HEK293T (cell line): ENCODE data around the gene PNMA5.
"Not testable (repeated sequence)": the region's sequence is repeated elsewhere in the genome, so short reads cannot be mapped to it uniquely, and the experiment has no call there.

Experiments used
- CTCF ChIA-PET: fragments of 350-600 bp; formaldehyde crosslinking; extraction: SDS; loops from one replicate; lab custom pipeline; 2021; ENCODE audit warnings: antibody characterized with exemption, inconsistent platforms; lab: Yijun Ruan, JAX
- POLR2A ChIA-PET: fragments of 350-600 bp; formaldehyde crosslinking; extraction: SDS; loops from one replicate; lab custom pipeline; 2020; ENCODE audit warnings: antibody characterized with exemption, inconsistent platforms; lab: Yijun Ruan, JAX
- DNase-seq: peaks from one replicate; pipeline ENCODE4 v3.0.0; 2012; ENCODE audit warnings: mixed read lengths; ENCODE audit errors: extremely low spot score
- ARNT ChIP-seq: fragments of 450-650 bp; IDR thresholded peaks from 2 replicates; pipeline ENCODE4 v1.6.1; 2017; ENCODE audit warnings: mild to moderate bottlenecking
- BHLHE40 ChIP-seq: fragments of 450-650 bp; IDR thresholded peaks from 2 replicates; pipeline ENCODE4 v1.6.1; 2016; ENCODE audit warnings: mild to moderate bottlenecking, moderate library complexity, borderline replicate concordance
- CTBP1 ChIP-seq: fragments of 450-650 bp; IDR thresholded peaks from 2 replicates; pipeline ENCODE4 v1.6.1; 2016; ENCODE audit warnings: borderline replicate concordance
- ELF4 ChIP-seq: fragments of 450-650 bp; IDR thresholded peaks from 2 replicates; pipeline ENCODE4 v1.6.1; 2017; ENCODE audit warnings: antibody characterized with exemption
- FOXA1 ChIP-seq: fragments of 450-650 bp; IDR thresholded peaks from 2 replicates; pipeline ENCODE4 v1.6.1; 2016; ENCODE audit warnings: mild to moderate bottlenecking
- FOXK2 ChIP-seq: fragments of 450-650 bp; IDR thresholded peaks from 2 replicates; pipeline ENCODE4 v1.6.1; 2016; ENCODE audit warnings: mild to moderate bottlenecking
- FOXM1 ChIP-seq: fragments of 450-650 bp; IDR thresholded peaks from 2 replicates; pipeline ENCODE4 v1.6.1; 2017; ENCODE audit warnings: mild to moderate bottlenecking, borderline replicate concordance
- HDGF ChIP-seq: fragments of 450-650 bp; IDR thresholded peaks from 2 replicates; pipeline ENCODE4 v1.6.1; 2017; ENCODE audit warnings: antibody characterized with exemption, borderline replicate concordance
- L3MBTL2 ChIP-seq: fragments of 450-650 bp; conservative IDR thresholded peaks from 2 replicates; pipeline ENCODE4 v1.6.1; 2016; ENCODE audit warnings: mild to moderate bottlenecking
- LEF1 ChIP-seq: fragments of 450-650 bp; IDR thresholded peaks from 2 replicates; pipeline ENCODE4 v1.6.1; 2017; ENCODE audit warnings: mild to moderate bottlenecking, borderline replicate concordance
- NFRKB ChIP-seq: fragments of 450-650 bp; IDR thresholded peaks from 2 replicates; pipeline ENCODE4 v1.6.1; 2016; ENCODE audit warnings: mild to moderate bottlenecking, moderate library complexity
- PKNOX1 ChIP-seq: fragments of 450-650 bp; IDR thresholded peaks from 2 replicates; pipeline ENCODE4 v1.6.1; 2016
- SP1 ChIP-seq: fragments of 450-650 bp; IDR thresholded peaks from 2 replicates; pipeline ENCODE4 v1.6.1; 2017
- SUZ12 ChIP-seq: fragments of 450-650 bp; IDR thresholded peaks from 2 replicates; pipeline ENCODE4 v1.6.1; 2016; ENCODE audit warnings: mild to moderate bottlenecking
- TARDBP ChIP-seq: fragments of 450-650 bp; IDR thresholded peaks from 2 replicates; pipeline ENCODE4 v1.6.1; 2016
- ZNF384 ChIP-seq: fragments of 450-650 bp; IDR thresholded peaks from 2 replicates; pipeline ENCODE4 v1.6.1; 2016

Gene PNMA5

DNA sequence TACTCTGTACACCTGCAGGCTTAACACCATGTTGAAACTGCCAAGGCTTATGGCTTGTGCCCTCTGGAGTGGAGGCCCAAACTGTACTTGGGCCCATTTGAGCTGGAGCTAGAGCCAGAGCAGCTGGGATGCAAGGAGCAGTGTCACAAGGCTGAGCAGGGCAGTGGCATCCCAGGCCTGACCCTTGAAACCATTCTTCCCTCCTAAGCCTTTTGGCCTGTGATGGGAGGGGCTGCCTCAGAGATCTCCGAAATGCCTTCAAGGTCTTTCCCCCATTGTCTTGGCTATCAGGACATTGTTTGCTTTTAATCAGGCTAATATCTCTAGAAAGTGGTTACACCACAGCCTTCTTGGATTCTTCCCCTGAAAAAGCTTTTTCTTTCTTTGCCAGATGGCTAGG, 10.9 kb upstream of the PNMA5 start:
- POLR2A ChIA-PET, result no interaction called here
- CTCF ChIA-PET, result no interaction called here
- DNase-seq, result no peak
- no peak for TF ChIP-seq ELF4

GRCh38 chrX:153003981-153004380, 10.1 kb upstream of the PNMA5 start:
- CTCF ChIA-PET, result no interaction called here
- POLR2A ChIA-PET, result no interaction called here
- no peak for TF ChIP-seq ZNF384
- TF ChIP-seq NFRKB, result no peak
- no peak for TF ChIP-seq FOXK2
- no peak for TF ChIP-seq PKNOX1
- TF ChIP-seq BHLHE40, result no peak
- TF ChIP-seq FOXA1, result no peak
- TF ChIP-seq HDGF, result no peak
- no peak for TF ChIP-seq L3MBTL2
- no peak for TF ChIP-seq ELF4
- TF ChIP-seq SP1, result no peak
- no peak for TF ChIP-seq FOXM1
- no peak for TF ChIP-seq SUZ12
- TF ChIP-seq CTBP1, result no peak
- TF ChIP-seq TARDBP, result no peak
- TF ChIP-seq ARNT, result no peak
- no peak for TF ChIP-seq LEF1
- DNase-seq, result no peak

DNA sequence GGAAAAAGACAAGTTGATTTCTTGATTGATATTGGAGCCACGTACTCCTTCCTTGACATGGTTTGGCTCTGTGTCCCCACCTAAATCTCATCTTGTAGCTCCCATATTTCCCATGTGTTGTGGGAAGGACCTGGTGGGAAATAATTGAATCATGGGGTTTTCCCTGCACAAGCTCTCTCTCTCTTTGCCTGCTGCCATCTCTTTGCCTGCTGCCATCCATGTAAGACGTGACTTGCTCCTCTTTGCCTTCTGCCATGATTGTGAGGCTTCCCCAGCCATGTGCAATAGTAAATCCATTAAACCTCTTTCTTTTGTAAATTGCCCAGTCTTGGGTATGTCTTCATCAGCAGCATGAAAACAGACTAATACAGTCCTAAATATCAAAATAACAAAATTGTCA, 8.3 kb upstream of the PNMA5 start:
- CTCF ChIA-PET, POLR2A ChIA-PET, DNase-seq: not testable (repeated sequence)

GRCh38 chrX:152997337-152997736, 3.4 kb upstream of the PNMA5 start:
- TF ChIP-seq ARNT, result no peak
- TF ChIP-seq NFRKB, result no peak
- no peak for TF ChIP-seq FOXK2
- TF ChIP-seq BHLHE40, result no peak
- TF ChIP-seq SUZ12, result no peak
- no peak for TF ChIP-seq LEF1
- TF ChIP-seq ZNF384, result no peak
- TF ChIP-seq TARDBP, result no peak
- ChIA-PET POLR2A (no interaction called here), CTCF (interaction anchor here (0.6 to 1.0 kb wide), 2 partner anchors 20 to 22 kb away, joined by 3 read pairs; no protein-coding TSS in a partner anchor)
- no peak for DNase-seq

GRCh38 chrX:152992115-152992514, 1.8 kb downstream of the PNMA5 start:
- TF ChIP-seq FOXK2 (no peak), ARNT (no peak), BHLHE40 (no peak), FOXM1 (no peak), ZNF384 (no peak), CTBP1 (no peak), LEF1 (no peak), SP1 (no peak), NFRKB (no peak), HDGF (no peak), SUZ12 (no peak), FOXA1 (no peak), TARDBP (no peak), PKNOX1 (no peak), ELF4 (no peak), L3MBTL2 (no peak)
- ChIA-PET POLR2A (no interaction called here), CTCF (no interaction called here)
- DNase-seq, result no peak

- TF ChIP-seq CTBP1 (no peak), ELF4 (no peak), FOXM1 (no peak), TARDBP (no peak), FOXA1 (no peak), FOXK2 (no peak), BHLHE40 (no peak), SP1 (no peak), PKNOX1 (no peak), ZNF384 (no peak), SUZ12 (no peak), ARNT (no peak), L3MBTL2 (no peak), LEF1 (no peak), NFRKB (no peak)
- no peak for DNase-seq
- CTCF ChIA-PET, result interaction anchor here (0.7 kb wide), 1 partner anchor 103 kb away, joined by 4 read pairs; no protein-coding TSS in a partner anchor
- POLR2A ChIA-PET, result no interaction called here
Measured at GRCh38 chrX:152991123-152991522, 2.8 kb downstream of the PNMA5 start.

DNA sequence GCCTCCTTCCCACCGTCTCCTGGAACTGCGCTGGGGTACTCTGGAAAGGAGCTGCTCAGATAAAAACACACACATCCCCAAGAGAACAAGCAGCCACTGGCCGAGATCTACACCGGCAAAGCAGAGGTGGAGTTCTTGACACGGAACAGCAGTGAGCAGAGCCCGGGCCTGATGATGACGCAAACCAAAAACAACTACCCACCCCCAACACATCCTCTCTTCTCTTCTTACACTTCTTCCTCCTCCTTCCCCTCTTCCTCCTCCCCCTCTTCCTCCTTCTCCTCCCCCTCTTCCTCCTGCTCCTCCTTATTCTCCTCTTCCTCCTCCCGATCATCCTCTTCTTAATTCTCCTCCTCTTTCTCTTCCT, 4.6 kb downstream of the PNMA5 start:
- POLR2A ChIA-PET, result no interaction called here
- no peak for TF ChIP-seq FOXM1
- TF ChIP-seq L3MBTL2, result no peak
- no peak for TF ChIP-seq SP1
- TF ChIP-seq ARNT, result no peak
- no peak for TF ChIP-seq LEF1
- TF ChIP-seq SUZ12, result no peak
- no peak for TF ChIP-seq NFRKB
- no peak for TF ChIP-seq ELF4
- TF ChIP-seq PKNOX1, result no peak
- TF ChIP-seq CTBP1, result no peak
- TF ChIP-seq HDGF, result no peak
- TF ChIP-seq ZNF384, result no peak
- no peak for TF ChIP-seq BHLHE40
- TF ChIP-seq FOXA1, result no peak
- no peak for TF ChIP-seq FOXK2
- no peak for TF ChIP-seq TARDBP
- CTCF ChIA-PET, result interaction anchor here (0.6 kb wide), 1 partner anchor 566 kb away, joined by 3 read pairs; no protein-coding TSS in a partner anchor
- DNase-seq, result no peak
